Measurements from ENCODE around the gene PRDM12.

DNA sequence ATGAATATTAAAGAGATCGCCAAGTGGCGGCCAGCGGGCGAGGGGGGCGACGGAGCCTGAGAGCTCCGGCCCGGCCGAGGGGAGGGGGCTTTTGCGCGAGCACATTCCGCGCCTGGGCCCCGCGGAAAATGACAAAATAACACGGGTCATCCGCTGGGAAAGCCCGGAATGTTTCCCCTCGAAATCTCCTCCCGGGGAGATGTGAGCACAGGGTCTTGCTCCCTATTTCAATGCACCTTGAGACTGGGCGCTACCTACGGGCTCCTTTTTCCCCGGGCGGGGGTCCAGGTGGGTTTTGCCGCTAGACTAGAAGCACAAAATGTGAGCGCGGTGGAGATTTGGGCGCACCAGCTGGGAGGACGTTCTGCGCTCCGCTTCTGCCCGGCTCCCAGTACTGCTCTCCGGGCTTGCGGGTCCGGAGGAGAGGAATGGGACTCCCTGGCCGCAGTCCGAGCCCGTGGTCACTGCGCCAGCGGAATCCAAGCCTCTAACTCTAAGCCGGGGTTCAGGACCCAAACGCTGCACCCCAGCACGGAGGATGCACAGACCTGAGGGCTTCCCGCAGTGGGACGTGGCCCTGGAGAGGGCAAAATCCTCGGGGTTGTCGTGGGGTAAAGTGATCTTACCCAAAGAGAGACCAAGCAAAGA, 2.8 kb upstream of the PRDM12 start:
- TF ChIP-seq CTCF (IDR thresholded peaks at IDR 0.05 in 4 of 5, conservative IDR thresholded peaks at IDR 0.05 in 1 of 5) (no peak), POLR2A (IDR thresholded peaks at IDR 0.05) (no peak)
